VCaP (cell line): ENCODE measurements around the gene CHDH.

ENCODE experiments used
- H3K27ac ChIP-seq: fragments of 450-650 bp; 2 replicates; pipeline ENCODE4 v1.5.1; 2017
- TF ChIP-seq, protein P1 (sequence below): fragments of 450-650 bp; conservative IDR thresholded peaks from 2 replicates; pipeline ENCODE4 v1.5.1; 2017; ENCODE audit warnings: mild to moderate bottlenecking, moderate library complexity

The CHDH gene

DNA sequence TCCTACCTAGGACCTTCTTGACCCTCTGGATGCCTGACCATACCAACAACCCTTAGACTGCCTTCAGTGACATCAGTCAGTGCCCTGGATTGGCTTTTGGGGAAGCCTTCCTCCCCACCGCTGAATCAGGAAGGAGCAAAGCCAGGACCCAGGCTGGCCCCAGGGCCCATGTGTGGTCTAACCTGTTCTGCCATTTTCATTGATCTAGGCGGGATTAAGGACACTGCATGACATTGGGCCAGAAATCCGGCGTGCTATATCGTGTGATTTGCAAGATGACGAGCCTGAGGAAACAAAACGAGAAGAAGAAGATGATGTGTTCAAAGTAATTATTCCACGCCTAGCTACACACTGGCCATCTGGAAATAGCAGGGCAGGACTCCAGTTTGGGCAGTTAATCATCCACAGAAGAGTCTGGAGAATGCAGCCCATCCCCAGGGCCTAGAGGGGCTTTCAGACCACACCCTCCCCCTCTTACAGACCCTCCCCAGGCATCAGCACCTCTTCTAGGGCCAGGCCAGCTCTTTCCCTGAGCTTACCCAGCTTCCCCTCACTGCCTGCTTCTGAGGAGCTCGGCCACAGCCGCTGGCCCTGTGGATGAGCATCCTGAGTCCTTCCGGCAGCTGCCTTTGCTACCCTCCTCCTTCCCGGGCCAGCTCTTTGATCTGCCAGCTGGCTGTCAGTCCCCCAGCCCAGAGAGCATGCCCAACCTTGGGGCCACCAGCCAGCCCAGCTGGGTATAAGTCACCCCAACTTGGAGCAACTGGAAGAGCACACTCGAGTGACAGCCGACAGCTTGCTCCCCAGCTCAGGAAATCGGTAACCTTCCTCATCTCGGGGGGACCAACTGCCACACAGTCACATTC is 45.9 kb downstream of the CHDH start:
- no peak overlapping the region for H3K27ac ChIP-seq
- TF ChIP-seq, protein P1, sequence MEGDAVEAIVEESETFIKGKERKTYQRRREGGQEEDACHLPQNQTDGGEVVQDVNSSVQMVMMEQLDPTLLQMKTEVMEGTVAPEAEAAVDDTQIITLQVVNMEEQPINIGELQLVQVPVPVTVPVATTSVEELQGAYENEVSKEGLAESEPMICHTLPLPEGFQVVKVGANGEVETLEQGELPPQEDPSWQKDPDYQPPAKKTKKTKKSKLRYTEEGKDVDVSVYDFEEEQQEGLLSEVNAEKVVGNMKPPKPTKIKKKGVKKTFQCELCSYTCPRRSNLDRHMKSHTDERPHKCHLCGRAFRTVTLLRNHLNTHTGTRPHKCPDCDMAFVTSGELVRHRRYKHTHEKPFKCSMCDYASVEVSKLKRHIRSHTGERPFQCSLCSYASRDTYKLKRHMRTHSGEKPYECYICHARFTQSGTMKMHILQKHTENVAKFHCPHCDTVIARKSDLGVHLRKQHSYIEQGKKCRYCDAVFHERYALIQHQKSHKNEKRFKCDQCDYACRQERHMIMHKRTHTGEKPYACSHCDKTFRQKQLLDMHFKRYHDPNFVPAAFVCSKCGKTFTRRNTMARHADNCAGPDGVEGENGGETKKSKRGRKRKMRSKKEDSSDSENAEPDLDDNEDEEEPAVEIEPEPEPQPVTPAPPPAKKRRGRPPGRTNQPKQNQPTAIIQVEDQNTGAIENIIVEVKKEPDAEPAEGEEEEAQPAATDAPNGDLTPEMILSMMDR = no peak

GRCh38 chr3:53799338-53799865 is 46.8 kb downstream of the CHDH start:
- TF ChIP-seq, protein P1 = no peak
- H3K27ac ChIP-seq = no peak overlapping the region

DNA sequence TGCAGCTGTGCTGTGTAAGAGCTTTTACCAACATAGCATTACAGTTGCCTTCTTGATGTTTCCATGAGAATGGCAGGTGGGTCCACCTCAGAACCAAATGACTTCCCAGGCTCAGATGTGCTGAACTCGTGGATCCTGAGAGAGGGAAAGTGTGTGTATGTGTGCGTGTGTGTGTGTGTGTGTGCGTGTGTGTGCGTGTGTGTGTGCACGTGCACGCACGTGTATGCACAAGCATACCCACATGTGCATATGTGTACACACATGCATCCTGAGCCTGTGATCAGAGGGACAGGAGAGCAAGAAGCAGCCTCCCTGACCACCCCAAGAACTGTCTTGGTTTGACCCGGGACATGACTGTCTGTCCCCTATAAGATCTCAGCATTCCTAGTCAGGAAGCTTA is 48.1 kb downstream of the CHDH start:
- TF ChIP-seq, protein P1 = no peak
- H3K27ac ChIP-seq = no peak overlapping the region

- TF ChIP-seq, protein P1 = no peak
Measured at GRCh38 chr3:53795789-53796560, 50.2 kb downstream of the CHDH start.

GRCh38 chr3:53795176-53795575 is 51.0 kb downstream of the CHDH start:
- TF ChIP-seq, protein P1 = no peak
- H3K27ac ChIP-seq = no peak overlapping the region

More at GRCh38 chr3:53795789-53796560, 50.2 kb downstream of the CHDH start:
- no peak overlapping the region for H3K27ac ChIP-seq

DNA sequence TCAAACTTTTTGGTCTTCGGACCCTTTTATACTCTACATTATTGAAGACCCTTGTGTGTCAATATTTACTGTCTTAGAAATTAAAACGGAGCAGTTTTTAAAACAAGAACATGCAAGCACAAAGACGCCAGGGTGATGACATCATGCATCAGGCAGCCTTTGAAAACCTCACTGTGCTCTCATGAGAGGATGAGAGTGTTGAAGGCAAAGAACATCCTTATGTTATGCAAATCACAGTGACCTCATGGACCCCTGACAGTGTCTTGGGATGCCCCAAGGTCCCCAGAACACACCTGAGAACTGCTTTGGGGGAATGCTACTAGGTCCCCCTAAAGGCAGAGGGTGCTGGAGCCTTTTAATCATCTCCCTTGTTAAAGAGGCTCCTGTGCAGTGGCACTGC is 51.6 kb downstream of the CHDH start:
- H3K27ac ChIP-seq = no peak overlapping the region
- TF ChIP-seq, protein P1 = no peak

- no peak overlapping the region for H3K27ac ChIP-seq
- TF ChIP-seq, protein P1 = no peak
Measured at GRCh38 chr3:53792866-53793265, 53.4 kb downstream of the CHDH start.
